OCI-LY3 (cell line): ENCODE results near the gene RHOF.

Experiments used
- EZH2phosphoT487 ChIP-seq: fragments of 200-600 bp; shearing (Covaris generic); IDR thresholded peaks from 2 replicates; pipeline ENCODE4 v1.6.1; 2018; ENCODE audit warnings: antibody characterized with exemption, mixed run types, low read depth
- TF ChIP-seq, protein P1 (sequence below): fragments of 200-600, 300-600 bp; sonication (generic); IDR thresholded peaks from 2 replicates; pipeline ENCODE4 v1.5.1; 2014; ENCODE audit warnings: antibody characterized with exemption, low read length, low read depth

- TF ChIP-seq, protein P1, sequence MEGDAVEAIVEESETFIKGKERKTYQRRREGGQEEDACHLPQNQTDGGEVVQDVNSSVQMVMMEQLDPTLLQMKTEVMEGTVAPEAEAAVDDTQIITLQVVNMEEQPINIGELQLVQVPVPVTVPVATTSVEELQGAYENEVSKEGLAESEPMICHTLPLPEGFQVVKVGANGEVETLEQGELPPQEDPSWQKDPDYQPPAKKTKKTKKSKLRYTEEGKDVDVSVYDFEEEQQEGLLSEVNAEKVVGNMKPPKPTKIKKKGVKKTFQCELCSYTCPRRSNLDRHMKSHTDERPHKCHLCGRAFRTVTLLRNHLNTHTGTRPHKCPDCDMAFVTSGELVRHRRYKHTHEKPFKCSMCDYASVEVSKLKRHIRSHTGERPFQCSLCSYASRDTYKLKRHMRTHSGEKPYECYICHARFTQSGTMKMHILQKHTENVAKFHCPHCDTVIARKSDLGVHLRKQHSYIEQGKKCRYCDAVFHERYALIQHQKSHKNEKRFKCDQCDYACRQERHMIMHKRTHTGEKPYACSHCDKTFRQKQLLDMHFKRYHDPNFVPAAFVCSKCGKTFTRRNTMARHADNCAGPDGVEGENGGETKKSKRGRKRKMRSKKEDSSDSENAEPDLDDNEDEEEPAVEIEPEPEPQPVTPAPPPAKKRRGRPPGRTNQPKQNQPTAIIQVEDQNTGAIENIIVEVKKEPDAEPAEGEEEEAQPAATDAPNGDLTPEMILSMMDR = no peak
- no peak for TF ChIP-seq EZH2phosphoT487
These were observed 45.3 kb downstream of the RHOF start for GRCh38 chr12:121748218-121748570.
